H1 (cell line): ENCODE results near the gene SURF2. TPM values are rescaled to one million over a fixed set of nuclear protein-coding genes. Genes with fewer than 3 reads are reported as not detected.

ENCODE experiments used
- ASH2L ChIP-seq: fragments of 200-600, 300-600 bp; sonication (generic); IDR thresholded peaks from one replicate; pipeline ENCODE4 v1.7.1; 2017; ENCODE audit warnings: low read length
- ATF2 ChIP-seq: IDR thresholded peaks from 2 replicates; pipeline ENCODE4 v1.6.1; 2012; ENCODE audit warnings: low read length, inconsistent platforms
- BCL11A ChIP-seq, 2 experiments: IDR thresholded peaks; one replicate each; pipeline ENCODE4 v1.6.1; 2011; ENCODE audit warnings: low read depth in 2 of 2, low read length in 2 of 2, mild to moderate bottlenecking in 2 of 2
- CBX5 ChIP-seq: fragments of 300-800, 300-1000 bp; sonication (generic); IDR thresholded peaks from 2 replicates; pipeline ENCODE4 v1.7.1; 2016; ENCODE audit warnings: antibody characterized with exemption, low read length, low read depth
- CEBPB ChIP-seq: IDR thresholded peaks from 2 replicates; pipeline ENCODE4 v1.6.1; 2012; ENCODE audit warnings: low read depth, low read length
- CREB1 ChIP-seq: IDR thresholded peaks from 2 replicates; pipeline ENCODE4 v1.6.1; 2012; ENCODE audit warnings: inconsistent platforms
- CTCF ChIP-seq, 3 experiments: IDR thresholded peaks; 1 replicate in 2 of 3; 2 replicates in 1 of 3; pipeline versions ENCODE4 v1.5.1 to v1.6.1; 2011; ENCODE audit warnings: low read length in 3 of 3, mild to moderate bottlenecking in 3 of 3, inconsistent platforms in 2 of 3, low read depth in 1 of 3, moderate library complexity in 1 of 3; ENCODE audit not compliant: insufficient read depth in 1 of 3; ENCODE audit errors: control extremely low read depth in 1 of 3
- EZH2 ChIP-seq: fragments of 200-600 bp; sonication (generic); IDR thresholded peaks from 2 replicates; pipeline ENCODE4 v1.7.1; 2012; ENCODE audit warnings: low read depth, mild to moderate bottlenecking, moderate library complexity, low read length, inconsistent platforms; ENCODE audit not compliant: severe bottlenecking
- HDAC2 ChIP-seq, 2 experiments: fragments of 300-600 bp in 1 of 2; sonication (generic) in 1 of 2; IDR thresholded peaks; 2 replicates each; pipeline ENCODE4 v1.6.1; 2011 to 2012; ENCODE audit warnings: low read depth in 2 of 2, low read length in 2 of 2, mild to moderate bottlenecking in 2 of 2, moderate library complexity in 2 of 2, borderline replicate concordance in 1 of 2, inconsistent platforms in 1 of 2
- JUND ChIP-seq: IDR thresholded peaks from 2 replicates; pipeline ENCODE4 v1.6.1; 2011; ENCODE audit warnings: mild to moderate bottlenecking, improper control_type of control experiment, low read length
- NANOG ChIP-seq: IDR thresholded peaks from 2 replicates; pipeline ENCODE4 v1.6.1; 2011; ENCODE audit warnings: low read length, low read depth, mild to moderate bottlenecking, inconsistent platforms; ENCODE audit not compliant: insufficient read depth, poor library complexity, severe bottlenecking
- PHF8 ChIP-seq: fragments of 200-600 bp; sonication (generic); conservative IDR thresholded peaks from 2 replicates; pipeline ENCODE4 v1.7.1; 2012; ENCODE audit warnings: low read depth, mild to moderate bottlenecking, inconsistent platforms, low read length, moderate library complexity
- POLR2AphosphoS5 ChIP-seq: IDR thresholded peaks from 2 replicates; pipeline ENCODE4 v1.6.1; 2011; ENCODE audit warnings: low read depth, low read length
- RXRA ChIP-seq: IDR thresholded peaks from 2 replicates; pipeline ENCODE4 v1.6.1; 2011; ENCODE audit warnings: low read depth, mild to moderate bottlenecking, low read length, moderate library complexity; ENCODE audit not compliant: insufficient read depth
- SAP30 ChIP-seq: fragments of 300-600 bp; sonication (generic); IDR thresholded peaks from 2 replicates; pipeline ENCODE4 v1.7.1; 2012; ENCODE audit warnings: low read length, moderate library complexity, mild to moderate bottlenecking, inconsistent platforms; ENCODE audit not compliant: insufficient read depth, insufficient replicate concordance
- SP4 ChIP-seq: IDR thresholded peaks from 2 replicates; pipeline ENCODE4 v1.6.1; 2012; ENCODE audit warnings: low read length, inconsistent platforms
- TBP ChIP-seq: IDR thresholded peaks from 2 replicates; pipeline ENCODE4 v1.6.1; 2011; ENCODE audit warnings: low read depth, low read length, improper control_type of control experiment
- YY1 ChIP-seq: IDR thresholded peaks from 2 replicates; pipeline ENCODE4 v1.6.1; 2011; ENCODE audit warnings: low read depth, mild to moderate bottlenecking, low read length
- ZNF274 ChIP-seq: IDR thresholded peaks from 2 replicates; pipeline ENCODE4 v1.7.0; 2012; ENCODE audit warnings: low read length, borderline replicate concordance; ENCODE audit errors: extremely low read depth
- polyA plus RNA-seq, 7 experiments: library from polyadenylated mRNA; depleted of rRNA in 3 of 7; stranded (reverse) in 5 of 7; unstranded in 2 of 7; fragments of >200 nt in 5 of 7; fragments of 200-250 nt in 2 of 7; gene quantifications; 1 replicate in 5 of 7; 2 replicates in 1 of 7; 4 replicates in 1 of 7; pipeline versions ENCODE4 v1.2.1 to v1.2.3, GENCODE V29; 2011 to 2013; ENCODE audit warnings: missing spikeins in 2 of 7, mixed read lengths in 2 of 7
- total RNA-seq: library from RNA; stranded (reverse); fragmentation: NEBNext Ultra II Directional; extraction: Animal tissue kit (Norgen Biotek cat#: 25700); gene quantifications from 2 replicates; pipeline ENCODE4 v1.2.1, GENCODE V29; 2021

SURF2 gene
- total and polyA plus RNA-seq, 2 of the 8 experiments (the other 6 are each of a cell fraction or from before 2014, with no cell fraction given) = 36.6 to 37.7 TPM

GRCh38 chr9:133375724-133376654 lies 19.6 kb downstream of the SURF2 start, which contains the start of the genes STKLD1 and SURF4 (continued):
- no peak for TF ChIP-seq CTCF (IDR thresholded peaks at IDR 0.05; ENCODE audit: control extremely low read depth in 1 of 3, insufficient read depth in 1 of 3, low read depth in 1 of 3, low read length in 3 of 3)
- TF ChIP-seq BCL11A (IDR thresholded peaks at IDR 0.05; ENCODE audit: low read depth in 2 of 2, low read length in 2 of 2) = no peak
- no peak for TF ChIP-seq CBX5
- no peak for TF ChIP-seq RXRA
- no peak for TF ChIP-seq ASH2L
- no peak for TF ChIP-seq ZNF274
- TF ChIP-seq CREB1 = no peak
- TF ChIP-seq PHF8 = peak; percentile 66
- TF ChIP-seq JUND = peak; percentile 72
- no peak for TF ChIP-seq HDAC2 (IDR thresholded peaks at IDR 0.05; ENCODE audit: borderline replicate concordance in 1 of 2, low read depth in 2 of 2, low read length in 2 of 2)
- no peak for TF ChIP-seq CEBPB
- TF ChIP-seq SP4 = 0 out of 2 replicates have a peak, but pooled peaks have one; percentile 41
- no peak for TF ChIP-seq EZH2
- peak; percentile 9 for TF ChIP-seq NANOG
- TF ChIP-seq ATF2 = no peak
- no peak for TF ChIP-seq YY1
- TF ChIP-seq TBP = peak; percentile 62; the same call in 1 of the 2 replicates
- TF ChIP-seq SAP30 = no peak
- peak; percentile 29; the same call in 1 of the 2 replicates for TF ChIP-seq POLR2AphosphoS5
